ENCODE results near the gene ZNF22. TPM values are rescaled to one million over a fixed set of nuclear protein-coding genes. Genes with fewer than 3 reads are reported as not detected.

Gene ZNF22
- total RNA-seq: 10 to 100 TPM; 18.3 to 29.9 (median 24.0) TPM
- 10 to 100 TPM; 12.9 to 16.8 (median 13.5) TPM for polyA plus RNA-seq

- peak in 2 of 4 experiments; percentile 4 to 32 for TF ChIP-seq CTCF (IDR thresholded peaks at IDR 0.05)
- peak in 3 of 4 donors; percentile 32 to 81 (median 75) for TF ChIP-seq POLR2AphosphoS5 (IDR thresholded peaks at IDR 0.05)
- TF ChIP-seq POLR2A (IDR thresholded peaks at IDR 0.05): peak in 1 of 2 donors; percentile 48
- TF ChIP-seq EP300 (IDR thresholded peaks at IDR 0.05): no peak
- H3K4me1 ChIP-seq: peaks cover 0 to 60% (median 38%) of the 10 kb centered on the region in 4 donors
- peak; percentile 82 for DNase-seq
Measured at GRCh38 chr10:45000752-45001380, at the start of gene ZNF22. Gene ZNF22 (plus strand): TSS chr10:45000923. CDS start chr10:45003369, 2,446 bp downstream.

GRCh38 chr10:44951576-44952226 is 49.0 kb upstream of the ZNF22 start:
- Histone ChIP-seq H3K4me3 (no peak overlapping the region), H3K27me3 (no peaks in the 10 kb centered on the region), H3K4me1 (peaks cover 0 to 14% (median 8%) of the 10 kb centered on the region in 4 donors), H3K27ac (no peak overlapping the region), H3K9me3 (no peaks in the 10 kb centered on the region), H3K36me3 (peaks cover 0 to 6% (median 0%) of the 10 kb centered on the region in 4 donors)
- TF ChIP-seq CTCF (IDR thresholded peaks at IDR 0.05) (no peak), EP300 (IDR thresholded peaks at IDR 0.05) (no peak), POLR2A (IDR thresholded peaks at IDR 0.05) (no peak), POLR2AphosphoS5 (IDR thresholded peaks at IDR 0.05) (no peak)
- peak; percentile 59 for DNase-seq
- WGBS, 2 donors: 86 to 94% methylated on average over 7 of the region's 7 CpGs
- intact Hi-C loops (cut with DNase I): no loop called here

More at GRCh38 chr10:45000752-45001380, at the start of gene ZNF22:
- Histone ChIP-seq H3K27me3 (no peaks in the 10 kb centered on the region), H3K36me3 (peaks cover 0 to 23% (median 5%) of the 10 kb centered on the region in 4 donors), H3K4me3 (peak within 1 kb of the TSS; percentile 51 to 66 (median 61)), H3K27ac (peak within 1 kb of the TSS; percentile 92 to 97 (median 93)), H3K9me3 (no peaks in the 10 kb centered on the region)
- WGBS, 2 donors: 0 to 1% methylated on average over 79 of the region's 79 CpGs
- intact Hi-C loops (cut with DNase I): loop anchor here (2.0 to 10.0 kb wide), 4 partner anchors 20 to 1326 kb away; partner anchors contain the start of gene RASSF4

GRCh38 chr10:44952779-44953231 is 47.9 kb upstream of the ZNF22 start:
- H3K4me1 ChIP-seq: peaks cover 0 to 15% (median 14%) of the 10 kb centered on the region in 4 donors
- 77 to 82% methylated on average over 2 of the region's 2 CpGs for WGBS, 2 donors
- no peak overlapping the region for H3K4me3 ChIP-seq
- H3K9me3 ChIP-seq: no peaks in the 10 kb centered on the region
- intact Hi-C loops (cut with DNase I): no loop called here
- peak; percentile 46 for DNase-seq
- no peak overlapping the region for H3K27ac ChIP-seq
- no peaks in the 10 kb centered on the region for H3K27me3 ChIP-seq
- no peak for TF ChIP-seq EP300 (IDR thresholded peaks at IDR 0.05)
- no peak for TF ChIP-seq POLR2AphosphoS5 (IDR thresholded peaks at IDR 0.05)
- no peak for TF ChIP-seq CTCF (IDR thresholded peaks at IDR 0.05)
- TF ChIP-seq POLR2A (IDR thresholded peaks at IDR 0.05): no peak
- peaks cover 0 to 6% (median 0%) of the 10 kb centered on the region in 4 donors for H3K36me3 ChIP-seq

GRCh38 chr10:44954042-44954441 is 46.7 kb upstream of the ZNF22 start:
- no peak overlapping the region for H3K4me3 ChIP-seq
- H3K36me3 ChIP-seq: peaks cover 0 to 6% (median 0%) of the 10 kb centered on the region in 4 donors
- intact Hi-C loops (cut with DNase I): no loop called here
- no peaks in the 10 kb centered on the region for H3K9me3 ChIP-seq
- TF ChIP-seq EP300 (IDR thresholded peaks at IDR 0.05) (no peak), POLR2AphosphoS5 (IDR thresholded peaks at IDR 0.05) (no peak), POLR2A (IDR thresholded peaks at IDR 0.05) (no peak), CTCF (IDR thresholded peaks at IDR 0.05) (no peak)
- peaks cover 0 to 28% (median 23%) of the 10 kb centered on the region in 4 donors for H3K4me1 ChIP-seq
- no peak for DNase-seq
- H3K27me3 ChIP-seq: no peaks in the 10 kb centered on the region
- no peak overlapping the region for H3K27ac ChIP-seq
